PC-9 (cell line): ENCODE results near the gene SH3PXD2A.

Experiments
- EZH2 ChIP-seq: fragments of 200-600 bp; sonication (generic); IDR thresholded peaks from 2 replicates; pipeline ENCODE4 v1.8.0; 2017; ENCODE audit warnings: antibody characterized with exemption, low read depth
- TF ChIP-seq, protein P1 (sequence below): fragments of 200-600 bp; sonication (generic); conservative IDR thresholded peaks from 2 replicates; pipeline ENCODE4 v1.6.1; 2017; ENCODE audit warnings: mixed run types, antibody characterized with exemption, mild to moderate bottlenecking, moderate library complexity

- TF ChIP-seq EZH2: no peak
- TF ChIP-seq, protein P1, sequence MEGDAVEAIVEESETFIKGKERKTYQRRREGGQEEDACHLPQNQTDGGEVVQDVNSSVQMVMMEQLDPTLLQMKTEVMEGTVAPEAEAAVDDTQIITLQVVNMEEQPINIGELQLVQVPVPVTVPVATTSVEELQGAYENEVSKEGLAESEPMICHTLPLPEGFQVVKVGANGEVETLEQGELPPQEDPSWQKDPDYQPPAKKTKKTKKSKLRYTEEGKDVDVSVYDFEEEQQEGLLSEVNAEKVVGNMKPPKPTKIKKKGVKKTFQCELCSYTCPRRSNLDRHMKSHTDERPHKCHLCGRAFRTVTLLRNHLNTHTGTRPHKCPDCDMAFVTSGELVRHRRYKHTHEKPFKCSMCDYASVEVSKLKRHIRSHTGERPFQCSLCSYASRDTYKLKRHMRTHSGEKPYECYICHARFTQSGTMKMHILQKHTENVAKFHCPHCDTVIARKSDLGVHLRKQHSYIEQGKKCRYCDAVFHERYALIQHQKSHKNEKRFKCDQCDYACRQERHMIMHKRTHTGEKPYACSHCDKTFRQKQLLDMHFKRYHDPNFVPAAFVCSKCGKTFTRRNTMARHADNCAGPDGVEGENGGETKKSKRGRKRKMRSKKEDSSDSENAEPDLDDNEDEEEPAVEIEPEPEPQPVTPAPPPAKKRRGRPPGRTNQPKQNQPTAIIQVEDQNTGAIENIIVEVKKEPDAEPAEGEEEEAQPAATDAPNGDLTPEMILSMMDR: no peak
These were observed 66.2 kb downstream of the SH3PXD2A start for GRCh38 chr10:103789161-103789560.
